ENCODE results near the gene MCM3. TPM values are rescaled to one million over a fixed set of nuclear protein-coding genes. Genes with fewer than 3 reads are reported as not detected.

Gene MCM3
- total and polyA plus RNA-seq, 4 donors: 7.4 to 60.8 (median 12.3) TPM

DNA sequence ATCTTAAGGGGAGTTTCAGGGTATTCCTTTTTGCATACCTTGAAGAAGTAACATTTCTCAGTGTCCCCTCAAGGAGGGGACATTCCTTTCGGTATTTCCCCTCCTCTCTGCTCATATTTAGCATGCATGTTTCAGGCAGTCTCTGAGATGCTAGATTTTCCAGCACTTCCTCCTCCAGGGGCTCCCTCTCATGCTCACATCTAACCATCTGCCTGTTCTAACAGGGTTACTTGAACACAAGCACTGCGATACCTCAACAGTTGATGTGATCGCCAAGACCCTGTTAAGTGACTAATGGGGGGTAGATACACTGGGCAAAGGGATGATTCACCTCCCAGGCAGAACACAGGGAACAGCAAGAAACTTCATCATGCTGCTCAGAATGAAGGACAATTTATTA is 12.9 kb upstream of the MCM3 start:
- no peak overlapping the region for H3K4me3 ChIP-seq (ENCODE audit: low read depth in 1 of 3, low read length in 3 of 3)
- H3K9me3 ChIP-seq (ENCODE audit: control insufficient read depth in 4 of 4, low read length in 3 of 4): peaks cover 0 to 3% (median 0%) of the 10 kb centered on the region in 4 donors
- no peak for TF ChIP-seq GABPA (IDR thresholded peaks at IDR 0.05 in 1 of 2, conservative IDR thresholded peaks at IDR 0.05 in 1 of 2)
- no peak for TF ChIP-seq HNF4A (conservative IDR thresholded peaks at IDR 0.05)
- no peak for TF ChIP-seq FOXA1 (IDR thresholded peaks at IDR 0.05)
- TF ChIP-seq YY1 (IDR thresholded peaks at IDR 0.05): no peak
- no peak for TF ChIP-seq HNF4G (IDR thresholded peaks at IDR 0.05)
- no peak for TF ChIP-seq RXRA (IDR thresholded peaks at IDR 0.05)
- TF ChIP-seq, protein P1, sequence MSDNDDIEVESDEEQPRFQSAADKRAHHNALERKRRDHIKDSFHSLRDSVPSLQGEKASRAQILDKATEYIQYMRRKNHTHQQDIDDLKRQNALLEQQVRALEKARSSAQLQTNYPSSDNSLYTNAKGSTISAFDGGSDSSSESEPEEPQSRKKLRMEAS (IDR thresholded peaks at IDR 0.05): no peak
- TF ChIP-seq SP1 (IDR thresholded peaks at IDR 0.05): no peak
- TF ChIP-seq, protein P2, sequence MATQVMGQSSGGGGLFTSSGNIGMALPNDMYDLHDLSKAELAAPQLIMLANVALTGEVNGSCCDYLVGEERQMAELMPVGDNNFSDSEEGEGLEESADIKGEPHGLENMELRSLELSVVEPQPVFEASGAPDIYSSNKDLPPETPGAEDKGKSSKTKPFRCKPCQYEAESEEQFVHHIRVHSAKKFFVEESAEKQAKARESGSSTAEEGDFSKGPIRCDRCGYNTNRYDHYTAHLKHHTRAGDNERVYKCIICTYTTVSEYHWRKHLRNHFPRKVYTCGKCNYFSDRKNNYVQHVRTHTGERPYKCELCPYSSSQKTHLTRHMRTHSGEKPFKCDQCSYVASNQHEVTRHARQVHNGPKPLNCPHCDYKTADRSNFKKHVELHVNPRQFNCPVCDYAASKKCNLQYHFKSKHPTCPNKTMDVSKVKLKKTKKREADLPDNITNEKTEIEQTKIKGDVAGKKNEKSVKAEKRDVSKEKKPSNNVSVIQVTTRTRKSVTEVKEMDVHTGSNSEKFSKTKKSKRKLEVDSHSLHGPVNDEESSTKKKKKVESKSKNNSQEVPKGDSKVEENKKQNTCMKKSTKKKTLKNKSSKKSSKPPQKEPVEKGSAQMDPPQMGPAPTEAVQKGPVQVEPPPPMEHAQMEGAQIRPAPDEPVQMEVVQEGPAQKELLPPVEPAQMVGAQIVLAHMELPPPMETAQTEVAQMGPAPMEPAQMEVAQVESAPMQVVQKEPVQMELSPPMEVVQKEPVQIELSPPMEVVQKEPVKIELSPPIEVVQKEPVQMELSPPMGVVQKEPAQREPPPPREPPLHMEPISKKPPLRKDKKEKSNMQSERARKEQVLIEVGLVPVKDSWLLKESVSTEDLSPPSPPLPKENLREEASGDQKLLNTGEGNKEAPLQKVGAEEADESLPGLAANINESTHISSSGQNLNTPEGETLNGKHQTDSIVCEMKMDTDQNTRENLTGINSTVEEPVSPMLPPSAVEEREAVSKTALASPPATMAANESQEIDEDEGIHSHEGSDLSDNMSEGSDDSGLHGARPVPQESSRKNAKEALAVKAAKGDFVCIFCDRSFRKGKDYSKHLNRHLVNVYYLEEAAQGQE (IDR thresholded peaks at IDR 0.05): no peak
- TF ChIP-seq TAF1 (conservative IDR thresholded peaks at IDR 0.05): no peak
- no peak for TF ChIP-seq FOXA2 (IDR thresholded peaks at IDR 0.05)
- no peak for TF ChIP-seq RAD21 (IDR thresholded peaks at IDR 0.05)
- no peak for TF ChIP-seq CTCF (IDR thresholded peaks at IDR 0.05; ENCODE audit: low read depth, low read length, missing input control)
- no peak for TF ChIP-seq NR2F2 (IDR thresholded peaks at IDR 0.05)
- TF ChIP-seq ATF3 (IDR thresholded peaks at IDR 0.05): no peak
- TF ChIP-seq EGR1 (IDR thresholded peaks at IDR 0.05; ENCODE audit: low read depth in 2 of 2): no peak
- TF ChIP-seq ZBTB33 (IDR thresholded peaks at IDR 0.05): no peak
- no peak for TF ChIP-seq JUND (IDR thresholded peaks at IDR 0.05)
- no peak overlapping the region for H3K9ac ChIP-seq (ENCODE audit: low read depth in 1 of 2, low read length in 2 of 2)
- no peaks in the 10 kb centered on the region for H3K4me1 ChIP-seq (ENCODE audit: control insufficient read depth in 4 of 4, insufficient read depth in 4 of 4, low read length in 3 of 4)
- H3K27me3 ChIP-seq (ENCODE audit: control insufficient read depth in 4 of 4, insufficient read depth in 4 of 4, low read length in 3 of 4): no peaks in the 10 kb centered on the region
- no peak for DNase-seq (ENCODE audit: low spot score)
- H3K36me3 ChIP-seq (ENCODE audit: control insufficient read depth in 4 of 4, insufficient read depth in 3 of 4, low read depth in 1 of 4, low read length in 3 of 4): no peaks in the 10 kb centered on the region
- 90% methylated on average over 3 of the region's 3 CpGs for WGBS
- no peak overlapping the region for H3K27ac ChIP-seq (ENCODE audit: low read depth in 1 of 2, low read length in 2 of 2)

Measured in liver (tissue), 9 donors.